Endothelial cell of coronary artery (primary cell): Measurements from ENCODE around the gene LDAH. TPM values are rescaled to one million over a fixed set of nuclear protein-coding genes. Genes with fewer than 3 reads are reported as not detected.

Experiments
- total RNA-seq: library from RNA; depleted of rRNA; stranded (reverse); fragments of >200 nt; gene quantifications from 2 replicates; pipeline ENCODE4 v1.2.3, GENCODE V29; 2014

The LDAH gene
- total RNA-seq = 17.3 and 17.6 TPM in 2 replicates

DNA sequence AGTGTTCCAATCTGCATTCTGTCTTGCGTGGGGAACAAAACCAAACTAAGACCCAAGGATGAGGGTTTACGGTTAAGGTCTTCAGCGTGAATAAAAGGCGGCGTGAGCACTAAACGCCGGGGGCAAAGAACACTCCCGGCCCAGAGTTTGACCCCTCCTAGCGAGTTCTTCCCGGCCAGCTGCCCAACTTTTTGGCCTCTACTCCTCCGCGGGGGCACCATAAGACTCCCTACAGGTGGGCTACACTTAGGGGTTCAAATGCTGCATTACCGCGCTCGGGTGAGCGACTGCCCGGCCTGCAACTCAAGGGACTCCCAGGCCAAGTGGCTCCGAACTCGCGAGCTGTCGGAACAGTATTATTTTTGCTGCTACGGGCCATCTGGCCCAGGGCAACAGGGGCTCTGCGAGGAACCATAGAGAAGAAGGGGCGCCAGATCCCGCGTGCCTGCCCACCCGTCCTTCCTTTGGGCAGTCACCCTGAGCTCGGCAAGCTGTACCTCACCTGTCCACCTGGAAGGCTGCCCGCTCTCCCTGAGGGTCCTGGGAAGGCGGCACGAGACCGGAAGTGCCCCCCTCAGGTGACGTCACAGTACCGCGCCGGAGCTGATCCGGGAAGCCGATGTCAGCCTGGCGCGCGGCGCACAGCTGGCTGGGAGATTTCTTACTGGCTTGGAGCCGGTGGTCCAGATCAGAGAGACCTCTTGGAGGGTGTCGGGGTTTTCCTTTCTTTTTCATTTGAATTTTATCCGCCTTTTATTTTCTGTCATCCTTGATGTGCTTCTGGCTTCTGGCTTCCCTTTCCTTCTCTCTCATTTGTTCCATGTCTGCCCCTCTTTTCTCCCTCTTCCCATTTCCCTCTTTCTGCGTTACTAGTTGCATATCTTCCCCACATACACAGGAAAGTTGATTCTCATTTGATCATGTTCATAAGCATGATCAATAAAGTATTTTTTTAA, at the start of gene LDAH:
TSS of gene LDAH (minus strand) at position 567 of the 956 bp plus-strand sequence. CDS start 21,638 bp downstream, outside the sequence.

GRCh38 chr2:20666304-20667150, 156.4 kb downstream of the LDAH start, which contains the start of gene GDF7:
Gene GDF7, plus strand, starts transcription at chr2:20667144. Its CDS starts 96 bp downstream, at chr2:20667240.

GRCh38 chr2:20650877-20651730, 171.8 kb downstream of the LDAH start, which contains the start of gene HS1BP3:
Gene HS1BP3, minus strand, starts transcription at chr2:20651098. Its CDS starts 35 bp downstream, at chr2:20651063.

Other genes with a start within 250 kb of the LDAH start
- gene HS1BP3, start 172.0 kb downstream of the LDAH start, total RNA-seq = 17.4 and 19.1 TPM in 2 replicates
- gene GDF7, start 156.0 kb downstream of the LDAH start, total RNA-seq = 1.5 and 3.6 TPM in 2 replicates
- gene APOB, start 221.0 kb upstream of the LDAH start, total RNA-seq = 0.27 and 0.28 TPM in 2 replicates